Tibial nerve (tissue), 4 donors: ENCODE measurements around the gene COL6A3. TPM values are rescaled to one million over a fixed set of nuclear protein-coding genes. Genes with fewer than 3 reads are reported as not detected.

ENCODE experiments used
- DNase-seq, 2 donors: peaks; one replicate each; pipeline ENCODE4 v3.0.0-alpha.2; 2019; ENCODE audit warnings: low spot score in 2 of 2
- H3K27ac ChIP-seq, 4 donors: fragments of 200-600 bp; sonication (generic) in 3 of 4; one replicate each; pipeline ENCODE4 v1.5.1; 2017 to 2019; ENCODE audit warnings: mild to moderate bottlenecking in 1 of 4
- H3K27me3 ChIP-seq, 2 donors: fragments of 200-600 bp; sonication (generic) in 1 of 2; one replicate each; pipeline versions ENCODE4 v1.5.1 to v1.6.0; 2017 to 2019
- H3K36me3 ChIP-seq, 3 donors: fragments of 200-600 bp; sonication (generic); one replicate each; pipeline ENCODE4 v1.5.1; 2018 to 2019
- H3K4me1 ChIP-seq, 4 donors: fragments of 200-600 bp; sonication (generic) in 3 of 4; one replicate each; pipeline ENCODE4 v1.5.1; 2017 to 2019
- H3K4me3 ChIP-seq, 4 donors: fragments of 200-600 bp; sonication (generic) in 3 of 4; one replicate each; pipeline ENCODE4 v1.5.1; 2017 to 2019; ENCODE audit warnings: mild to moderate bottlenecking in 1 of 4, moderate library complexity in 1 of 4
- H3K9me3 ChIP-seq, 4 donors: fragments of 200-600 bp; sonication (generic) in 3 of 4; one replicate each; pipeline ENCODE4 v1.5.1; 2017 to 2019
- EP300 ChIP-seq, 2 donors: sonication (generic); formaldehyde crosslinking; IDR thresholded peaks; one replicate each; pipeline ENCODE4 v1.6.1; 2017; ENCODE audit warnings: antibody characterized with exemption in 2 of 2, mild to moderate bottlenecking in 1 of 2
- POLR2A ChIP-seq, 2 donors: fragments of 450-650 bp; IDR thresholded peaks; one replicate each; pipeline ENCODE4 v1.6.1; 2017; ENCODE audit warnings: antibody characterized with exemption in 2 of 2, mild to moderate bottlenecking in 2 of 2, moderate library complexity in 2 of 2
- WGBS, 2 donors: methylation state at CpG; one replicate each; pipeline ENCODE4 v1.1.5; 2018; 5-methylcytosine and 5-hydroxymethylcytosine counted together
- total RNA-seq, 4 donors: library from RNA; depleted of rRNA; stranded (reverse); fragments of >200 nt; gene quantifications; one replicate each; pipeline ENCODE4 v1.1.0, GENCODE V29; 2016
- TF ChIP-seq, protein P1 (sequence below), 5 experiments: fragments of 200-600 bp in 3 of 5; fragments of 450-650 bp in 2 of 5; sonication (generic) in 3 of 5; IDR thresholded peaks; one replicate each; pipeline ENCODE4 v1.5.1; 2016 to 2019; ENCODE audit warnings: antibody characterized with exemption in 5 of 5, mild to moderate bottlenecking in 3 of 5, moderate library complexity in 2 of 5

COL6A3 gene
- total RNA-seq, 4 donors from 2014 or later: 228 to 558 (median 364) TPM

DNA sequence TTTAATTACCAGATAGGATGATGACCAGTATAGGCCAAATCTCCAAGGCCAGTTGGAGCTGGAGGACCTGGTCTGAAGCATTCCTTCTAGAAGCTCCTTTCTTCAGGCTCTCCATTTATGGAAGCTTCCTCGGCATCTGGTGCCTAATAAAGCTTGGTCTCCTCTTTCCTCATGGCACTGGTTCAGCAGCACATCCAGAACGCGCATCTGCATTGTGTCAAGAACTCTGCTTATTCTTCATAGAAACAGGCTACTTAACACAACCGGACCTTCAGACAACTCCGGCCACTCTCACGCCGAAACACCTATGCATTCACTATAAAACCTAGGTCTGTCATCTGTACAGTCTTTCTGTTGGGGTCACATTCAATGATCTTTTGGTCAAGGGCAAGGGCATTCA, 99.8 kb downstream of the COL6A3 start:
- TF ChIP-seq EP300 (IDR thresholded peaks at IDR 0.05) (no peak), POLR2A (IDR thresholded peaks at IDR 0.05) (no peak)
- TF ChIP-seq, protein P1, sequence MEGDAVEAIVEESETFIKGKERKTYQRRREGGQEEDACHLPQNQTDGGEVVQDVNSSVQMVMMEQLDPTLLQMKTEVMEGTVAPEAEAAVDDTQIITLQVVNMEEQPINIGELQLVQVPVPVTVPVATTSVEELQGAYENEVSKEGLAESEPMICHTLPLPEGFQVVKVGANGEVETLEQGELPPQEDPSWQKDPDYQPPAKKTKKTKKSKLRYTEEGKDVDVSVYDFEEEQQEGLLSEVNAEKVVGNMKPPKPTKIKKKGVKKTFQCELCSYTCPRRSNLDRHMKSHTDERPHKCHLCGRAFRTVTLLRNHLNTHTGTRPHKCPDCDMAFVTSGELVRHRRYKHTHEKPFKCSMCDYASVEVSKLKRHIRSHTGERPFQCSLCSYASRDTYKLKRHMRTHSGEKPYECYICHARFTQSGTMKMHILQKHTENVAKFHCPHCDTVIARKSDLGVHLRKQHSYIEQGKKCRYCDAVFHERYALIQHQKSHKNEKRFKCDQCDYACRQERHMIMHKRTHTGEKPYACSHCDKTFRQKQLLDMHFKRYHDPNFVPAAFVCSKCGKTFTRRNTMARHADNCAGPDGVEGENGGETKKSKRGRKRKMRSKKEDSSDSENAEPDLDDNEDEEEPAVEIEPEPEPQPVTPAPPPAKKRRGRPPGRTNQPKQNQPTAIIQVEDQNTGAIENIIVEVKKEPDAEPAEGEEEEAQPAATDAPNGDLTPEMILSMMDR (IDR thresholded peaks at IDR 0.05): no peak
- peaks cover 0 to 29% (median 14%) of the 10 kb centered on the region in 4 donors for H3K4me1 ChIP-seq
- H3K4me3 ChIP-seq: no peak overlapping the region
- H3K27me3 ChIP-seq: no peaks in the 10 kb centered on the region
- 93 to 96% methylated on average over 7 of the region's 7 CpGs for WGBS, 2 donors
- no peaks in the 10 kb centered on the region for H3K36me3 ChIP-seq
- H3K9me3 ChIP-seq: no peaks in the 10 kb centered on the region
- no peak for DNase-seq
- H3K27ac ChIP-seq: peak overlapping the region in 2 of 4 donors; percentile 70 to 86

- H3K9me3 ChIP-seq: no peaks in the 10 kb centered on the region
- no peaks in the 10 kb centered on the region for H3K27me3 ChIP-seq
- no peak for TF ChIP-seq EP300 (IDR thresholded peaks at IDR 0.05)
- TF ChIP-seq, protein P1 (IDR thresholded peaks at IDR 0.05): no peak
- TF ChIP-seq POLR2A (IDR thresholded peaks at IDR 0.05): no peak
- WGBS, 2 donors: 83 to 86% methylated on average over 12 of the region's 12 CpGs
- H3K27ac ChIP-seq: no peak overlapping the region
- no peak for DNase-seq
- H3K36me3 ChIP-seq: no peaks in the 10 kb centered on the region
- no peak overlapping the region for H3K4me3 ChIP-seq
- peaks cover 0 to 40% (median 17%) of the 10 kb centered on the region in 4 donors for H3K4me1 ChIP-seq
These were observed 101.8 kb downstream of the COL6A3 start for GRCh38 chr2:237312021-237312755.

GRCh38 chr2:237310515-237311114, 103.3 kb downstream of the COL6A3 start:
- Histone ChIP-seq H3K4me1 (peaks cover 0 to 40% (median 13%) of the 10 kb centered on the region in 4 donors), H3K4me3 (no peak overlapping the region), H3K36me3 (no peaks in the 10 kb centered on the region), H3K9me3 (no peaks in the 10 kb centered on the region), H3K27me3 (no peaks in the 10 kb centered on the region), H3K27ac (peak overlapping the region in 1 of 4 donors; percentile 65)
- TF ChIP-seq POLR2A (IDR thresholded peaks at IDR 0.05): no peak
- TF ChIP-seq EP300 (IDR thresholded peaks at IDR 0.05): no peak
- TF ChIP-seq, protein P1 (IDR thresholded peaks at IDR 0.05): no peak
- 79 to 83% methylated on average over 14 of the region's 14 CpGs for WGBS, 2 donors
- no peak for DNase-seq

DNA sequence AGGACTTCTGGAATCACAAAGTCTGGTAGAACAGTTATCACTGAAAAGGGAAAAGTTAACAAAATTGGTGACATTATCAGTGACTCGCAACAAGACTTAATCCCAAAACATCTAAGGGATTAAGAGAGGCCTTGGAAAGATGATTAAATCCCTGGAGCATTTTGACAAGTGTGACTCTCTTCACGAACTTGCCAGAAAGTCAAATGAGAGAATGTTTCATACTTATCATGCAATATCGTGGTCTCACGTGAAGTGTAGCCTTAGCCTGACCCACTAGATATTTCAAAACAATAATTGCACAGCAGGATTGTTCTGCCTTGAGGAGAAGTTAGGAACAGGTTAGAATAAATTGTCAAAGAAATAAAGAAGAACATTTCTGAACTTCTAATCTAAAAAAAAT, 104.5 kb downstream of the COL6A3 start:
- Histone ChIP-seq H3K4me1 (peaks cover 0 to 28% (median 4%) of the 10 kb centered on the region in 4 donors), H3K27me3 (no peaks in the 10 kb centered on the region), H3K27ac (peak overlapping the region in 3 of 4 donors; percentile 1 to 82 (median 4)), H3K36me3 (no peaks in the 10 kb centered on the region), H3K9me3 (no peaks in the 10 kb centered on the region), H3K4me3 (no peak overlapping the region)
- TF ChIP-seq, protein P1 (IDR thresholded peaks at IDR 0.05): no peak
- TF ChIP-seq POLR2A (IDR thresholded peaks at IDR 0.05): no peak
- TF ChIP-seq EP300 (IDR thresholded peaks at IDR 0.05): peak in 1 of 2 donors; percentile 59
- DNase-seq: no peak
- WGBS, 2 donors: 55 to 63% methylated on average over 4 of the region's 4 CpGs

DNA sequence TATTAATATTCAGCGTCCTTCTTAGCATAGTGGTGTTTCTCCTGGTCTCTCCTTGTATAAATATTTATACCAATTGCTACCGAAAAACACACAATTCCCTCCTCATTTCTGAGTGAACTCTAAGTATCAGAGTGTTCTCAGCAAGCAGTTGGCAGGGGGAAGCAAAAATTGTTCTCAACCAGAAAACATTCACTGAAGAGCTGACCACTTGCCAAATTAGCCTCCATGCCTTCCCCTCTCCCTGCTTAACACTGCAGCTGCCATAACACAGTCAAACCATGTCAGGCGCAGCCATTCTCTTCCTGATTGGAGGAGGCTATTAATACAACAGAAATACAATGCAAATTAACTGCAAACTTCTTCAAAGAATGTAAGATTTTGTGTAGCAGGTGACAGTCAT, 105.0 kb downstream of the COL6A3 start:
- peak overlapping the region; percentile 4 to 82 (median 30) for H3K27ac ChIP-seq
- H3K27me3 ChIP-seq: no peaks in the 10 kb centered on the region
- H3K4me1 ChIP-seq: peaks cover 0 to 28% (median 4%) of the 10 kb centered on the region in 4 donors
- no peaks in the 10 kb centered on the region for H3K9me3 ChIP-seq
- H3K4me3 ChIP-seq: no peak overlapping the region
- TF ChIP-seq EP300 (IDR thresholded peaks at IDR 0.05) (peak in 1 of 2 donors; percentile 56), POLR2A (IDR thresholded peaks at IDR 0.05) (no peak)
- TF ChIP-seq, protein P1 (IDR thresholded peaks at IDR 0.05): no peak
- peak in 1 of 2 donors; percentile 66 for DNase-seq
- WGBS, 2 donors: 57 to 59% methylated on average over 3 of the region's 3 CpGs
- H3K36me3 ChIP-seq: no peaks in the 10 kb centered on the region
